Neural progenitor cell (in vitro differentiated cells): Measurements from ENCODE around the gene S100A16.

ENCODE experiments used
- CTCF ChIP-seq: fragments of 200-600 bp; sonication (generic); IDR thresholded peaks from 2 replicates; pipeline ENCODE4 v1.5.1; 2017; ENCODE audit warnings: antibody characterized with exemption, mild to moderate bottlenecking
- EZH2 ChIP-seq: fragments of 200-600 bp; sonication (generic); IDR thresholded peaks from 2 replicates; pipeline ENCODE4 v1.6.1; 2017; ENCODE audit warnings: antibody characterized with exemption, mild to moderate bottlenecking, moderate library complexity
- EZH2phosphoT487 ChIP-seq: fragments of 200-600 bp; sonication (generic); IDR thresholded peaks from 2 replicates; pipeline ENCODE4 v1.6.1; 2017; ENCODE audit warnings: antibody characterized with exemption

DNA sequence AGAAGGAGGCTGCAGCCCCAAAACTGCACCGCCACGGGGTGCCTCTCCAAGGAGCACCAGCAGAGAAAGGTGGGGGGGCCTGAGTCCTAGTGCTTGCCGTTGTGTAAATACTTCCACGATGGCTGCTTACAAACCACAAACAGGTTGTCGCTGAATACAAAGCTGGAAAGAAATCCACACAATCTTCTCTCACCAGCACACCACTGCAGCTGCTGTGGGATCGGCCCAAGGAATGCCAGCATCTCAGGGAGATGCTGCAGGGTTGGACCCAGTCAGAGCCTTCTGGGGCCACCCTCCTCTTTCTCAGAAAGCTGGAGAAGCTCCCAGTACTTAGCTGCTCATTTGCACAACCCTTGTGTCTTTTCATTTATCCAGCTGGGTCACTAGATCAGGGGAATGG, 6.2 kb upstream of the S100A16 start:
- TF ChIP-seq CTCF = no peak
- TF ChIP-seq EZH2 = no peak
- TF ChIP-seq EZH2phosphoT487 = no peak
